Natural killer cell treated with Interleukin-12 subunit alpha and Interleukin-12 subunit beta and Interleukin-15 and Interleukin-18, amount 100 ng/mL, for 72 hours (primary cell): ENCODE measurements around the gene C6orf89. TPM values are rescaled to one million over a fixed set of nuclear protein-coding genes. Genes with fewer than 3 reads are reported as not detected.

Experiments
- total RNA-seq, 2 donors: library from RNA; stranded (reverse); gene quantifications; one replicate each; pipeline ENCODE4 v1.2.3, GENCODE V29; 2022

Gene C6orf89
- total RNA-seq, 2 donors from 2014 or later = 40.4 to 44.4 TPM

Other genes starting within 250 kb of the C6orf89 start
- 100 to 1,000 TPM; 176 to 617 TPM for gene CDKN1A, start 207.2 kb upstream of the C6orf89 start, total RNA-seq
- 1 to 10 TPM; 4.1 to 7.9 TPM for gene RAB44, start 188.1 kb upstream of the C6orf89 start, total RNA-seq
- gene CPNE5, start 46.5 kb upstream of the C6orf89 start, total RNA-seq = 1 to 10 TPM; 2.9 to 4.0 TPM
- 10 to 100 TPM; 30.3 to 40.8 TPM for gene PPIL1, start 11.1 kb upstream of the C6orf89 start, total RNA-seq
- gene PI16, start 68.8 kb downstream of the C6orf89 start, total RNA-seq = not detected
- 100 to 1,000 TPM; 118 to 183 TPM for gene MTCH1, start 100.2 kb downstream of the C6orf89 start, total RNA-seq
- gene FGD2, start 119.7 kb downstream of the C6orf89 start, total RNA-seq = 1 to 10 TPM; 9.1 to 9.3 TPM